Ecto neural progenitor cell (in vitro differentiated cells): Measurements from ENCODE around the gene SYDE1.
A peak's percentile ranks its signal among the peaks of the same experiment; 100 is the strongest.
"Not testable (repeated sequence)": the region's sequence is repeated elsewhere in the genome, so short reads cannot be mapped to it uniquely, and the experiment has no call there.

Source experiments
- DNase-seq: peaks from one replicate; pipeline ENCODE4 v3.0.0-alpha.2; 2018; ENCODE audit warnings: low spot score

The SYDE1 gene

GRCh38 chr19:15107061-15108010 is at the start of gene SYDE1:
TSS of gene SYDE1 (plus strand) at chr19:15107401. CDS start at chr19:15107434, 33 bp downstream.
- peak; percentile 85 for DNase-seq

GRCh38 chr19:15062036-15062435 is 45.2 kb upstream of the SYDE1 start:
- DNase-seq, result no peak

- not testable (repeated sequence) for DNase-seq
Observed at GRCh38 chr19:15070386-15070785, 36.8 kb upstream of the SYDE1 start.

GRCh38 chr19:15072930-15073647 is 34.1 kb upstream of the SYDE1 start:
- DNase-seq, result peak; percentile 51

- DNase-seq, result no peak
Observed at GRCh38 chr19:15074371-15074770, 32.8 kb upstream of the SYDE1 start.

GRCh38 chr19:15075806-15076205 is 31.4 kb upstream of the SYDE1 start:
- no peak for DNase-seq

- DNase-seq, result not testable (repeated sequence)
Observed at GRCh38 chr19:15080002-15080401, 27.2 kb upstream of the SYDE1 start.

- no peak for DNase-seq
Observed at GRCh38 chr19:15081911-15082310, 25.3 kb upstream of the SYDE1 start, which contains the start of gene OR1I1. TSS of gene OR1I1 (plus strand) at chr19:15082211. CDS start at chr19:15087066, 4,855 bp downstream.

- DNase-seq, result no peak
Observed at GRCh38 chr19:15087182-15087581, 20.0 kb upstream of the SYDE1 start.

- DNase-seq, result no peak
Observed at GRCh38 chr19:15091918-15092753, 15.1 kb upstream of the SYDE1 start.

- DNase-seq, result no peak
Observed at GRCh38 chr19:15093001-15093400, 14.2 kb upstream of the SYDE1 start.

GRCh38 chr19:15096223-15096622 is 11.0 kb upstream of the SYDE1 start:
- no peak for DNase-seq

GRCh38 chr19:15097980-15098379 is 9.2 kb upstream of the SYDE1 start:
- not testable (repeated sequence) for DNase-seq

- DNase-seq, result no peak
Observed at GRCh38 chr19:15098460-15098859, 8.7 kb upstream of the SYDE1 start.

- no peak for DNase-seq
Observed at GRCh38 chr19:15099017-15099582, 8.1 kb upstream of the SYDE1 start.

- no peak for DNase-seq
Observed at GRCh38 chr19:15101479-15102082, 5.6 kb upstream of the SYDE1 start.

- DNase-seq, result no peak
Observed at GRCh38 chr19:15104003-15104402, 3.2 kb upstream of the SYDE1 start.

- DNase-seq, result no peak
Observed at GRCh38 chr19:15104411-15104810, 2.8 kb upstream of the SYDE1 start.

- no peak for DNase-seq
Observed at GRCh38 chr19:15105044-15105443, 2.2 kb upstream of the SYDE1 start.

GRCh38 chr19:15108145-15108844 is 1.1 kb downstream of the SYDE1 start:
- DNase-seq, result no peak
